PC-9 (cell line): ENCODE measurements around the gene DCP1B.
"Not testable (repeated sequence)": the region's sequence is repeated elsewhere in the genome, so short reads cannot be mapped to it uniquely, and the experiment has no call there.

ENCODE experiments used
- EZH2 ChIP-seq: fragments of 200-600 bp; sonication (generic); IDR thresholded peaks from 2 replicates; pipeline ENCODE4 v1.8.0; 2017; ENCODE audit warnings: antibody characterized with exemption, low read depth
- TF ChIP-seq, protein P1 (sequence below): fragments of 200-600 bp; sonication (generic); conservative IDR thresholded peaks from 2 replicates; pipeline ENCODE4 v1.6.1; 2017; ENCODE audit warnings: mixed run types, antibody characterized with exemption, mild to moderate bottlenecking, moderate library complexity

DNA sequence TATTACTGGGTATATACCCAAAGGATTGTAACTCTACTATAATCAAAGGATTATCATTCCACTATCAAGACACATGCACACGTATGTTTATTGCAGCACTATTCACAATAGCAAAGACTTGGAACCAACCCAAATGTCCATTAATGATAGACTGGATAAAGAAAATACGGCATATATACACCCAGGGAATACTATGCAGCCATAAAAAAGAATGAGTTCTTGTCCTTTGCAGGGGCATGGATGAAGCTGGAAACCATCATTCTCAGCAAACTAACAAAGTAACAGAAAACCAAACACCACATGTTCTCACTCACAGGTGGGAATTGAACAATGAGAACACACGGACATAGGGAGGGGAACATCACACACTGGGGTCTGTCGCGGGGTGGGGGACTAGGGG is 58.8 kb downstream of the DCP1B start:
- TF ChIP-seq, protein P1, sequence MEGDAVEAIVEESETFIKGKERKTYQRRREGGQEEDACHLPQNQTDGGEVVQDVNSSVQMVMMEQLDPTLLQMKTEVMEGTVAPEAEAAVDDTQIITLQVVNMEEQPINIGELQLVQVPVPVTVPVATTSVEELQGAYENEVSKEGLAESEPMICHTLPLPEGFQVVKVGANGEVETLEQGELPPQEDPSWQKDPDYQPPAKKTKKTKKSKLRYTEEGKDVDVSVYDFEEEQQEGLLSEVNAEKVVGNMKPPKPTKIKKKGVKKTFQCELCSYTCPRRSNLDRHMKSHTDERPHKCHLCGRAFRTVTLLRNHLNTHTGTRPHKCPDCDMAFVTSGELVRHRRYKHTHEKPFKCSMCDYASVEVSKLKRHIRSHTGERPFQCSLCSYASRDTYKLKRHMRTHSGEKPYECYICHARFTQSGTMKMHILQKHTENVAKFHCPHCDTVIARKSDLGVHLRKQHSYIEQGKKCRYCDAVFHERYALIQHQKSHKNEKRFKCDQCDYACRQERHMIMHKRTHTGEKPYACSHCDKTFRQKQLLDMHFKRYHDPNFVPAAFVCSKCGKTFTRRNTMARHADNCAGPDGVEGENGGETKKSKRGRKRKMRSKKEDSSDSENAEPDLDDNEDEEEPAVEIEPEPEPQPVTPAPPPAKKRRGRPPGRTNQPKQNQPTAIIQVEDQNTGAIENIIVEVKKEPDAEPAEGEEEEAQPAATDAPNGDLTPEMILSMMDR: not testable (repeated sequence)
- not testable (repeated sequence) for TF ChIP-seq EZH2
